Activated CD4-positive, CD25-positive, alpha-beta regulatory T cell treated with anti-CD3 and anti-CD28 coated beads, Interleukin-2, amount 50 U/mL, for 16 hours (primary cell): Measurements from ENCODE around the gene MLX.
"Not testable (repeated sequence)": the region's sequence is repeated elsewhere in the genome, so short reads cannot be mapped to it uniquely, and the experiment has no call there.

Experiments
- DNase-seq: peaks from one replicate; pipeline ENCODE4 v3.0.0-alpha.2; 2020; ENCODE audit warnings: low read depth, low spot score

The MLX gene

DNA sequence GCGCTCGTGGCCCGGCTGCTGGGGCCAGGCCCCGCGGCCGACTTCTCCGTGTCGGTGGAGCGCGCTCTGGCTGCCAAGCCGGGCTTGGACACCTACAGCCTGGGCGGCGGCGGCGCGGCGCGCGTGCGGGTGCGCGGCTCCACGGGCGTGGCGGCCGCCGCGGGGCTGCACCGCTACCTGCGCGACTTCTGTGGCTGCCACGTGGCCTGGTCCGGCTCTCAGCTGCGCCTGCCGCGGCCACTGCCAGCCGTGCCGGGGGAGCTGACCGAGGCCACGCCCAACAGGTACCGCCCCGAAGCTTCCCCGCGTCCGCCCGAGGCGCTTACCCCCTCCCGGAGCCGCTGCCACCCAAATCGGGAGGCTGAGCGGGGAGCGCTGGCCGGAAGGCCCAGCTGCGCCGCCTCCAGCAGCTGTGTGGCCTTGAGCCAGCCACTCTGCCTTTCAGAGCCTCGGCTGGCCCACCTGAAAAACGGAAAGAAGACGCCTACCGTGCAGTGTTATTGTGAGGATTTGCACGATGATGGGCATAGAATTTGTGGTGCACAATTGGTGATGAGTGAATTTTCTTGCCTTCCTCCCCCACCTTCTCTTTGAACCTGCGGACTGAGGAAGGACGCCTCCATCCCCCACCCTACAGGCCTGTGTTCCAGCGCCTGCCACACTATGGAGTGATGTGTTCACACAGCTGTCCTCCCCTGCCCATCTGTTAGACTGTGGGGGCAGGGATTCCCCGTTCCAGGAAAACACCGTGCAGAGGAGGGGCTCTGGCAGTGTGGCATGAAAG lies 30.3 kb upstream of the MLX start:
- DNase-seq, result no peak

DNA sequence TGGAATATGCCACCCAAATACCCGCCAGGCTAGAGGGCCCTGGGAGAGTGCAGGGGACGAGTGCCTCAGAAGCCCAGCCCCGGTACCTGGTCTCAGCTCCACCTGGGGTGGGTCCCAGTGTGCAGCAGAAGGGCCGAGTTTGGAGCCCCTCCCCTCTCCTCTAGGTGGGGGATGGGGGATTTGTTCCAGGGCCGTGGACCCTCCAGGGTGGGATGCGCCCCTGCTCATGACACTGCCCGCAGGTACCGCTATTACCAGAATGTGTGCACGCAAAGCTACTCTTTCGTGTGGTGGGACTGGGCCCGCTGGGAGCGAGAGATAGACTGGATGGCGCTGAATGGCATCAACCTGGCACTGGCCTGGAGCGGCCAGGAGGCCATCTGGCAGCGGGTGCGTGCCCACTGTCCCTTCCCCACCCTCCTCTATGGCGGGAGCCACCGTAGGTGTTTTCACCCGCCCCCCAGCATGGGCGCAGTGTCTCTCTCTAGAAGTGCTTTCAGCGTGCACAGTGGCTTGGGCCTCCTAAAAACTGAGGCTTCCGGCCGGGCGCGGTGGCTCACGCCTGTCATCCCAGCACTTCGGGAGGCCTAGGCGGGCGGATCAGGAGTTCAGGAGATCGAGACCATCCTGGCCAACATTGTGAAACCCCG lies 29.6 kb upstream of the MLX start:
- DNase-seq, result no peak

DNA sequence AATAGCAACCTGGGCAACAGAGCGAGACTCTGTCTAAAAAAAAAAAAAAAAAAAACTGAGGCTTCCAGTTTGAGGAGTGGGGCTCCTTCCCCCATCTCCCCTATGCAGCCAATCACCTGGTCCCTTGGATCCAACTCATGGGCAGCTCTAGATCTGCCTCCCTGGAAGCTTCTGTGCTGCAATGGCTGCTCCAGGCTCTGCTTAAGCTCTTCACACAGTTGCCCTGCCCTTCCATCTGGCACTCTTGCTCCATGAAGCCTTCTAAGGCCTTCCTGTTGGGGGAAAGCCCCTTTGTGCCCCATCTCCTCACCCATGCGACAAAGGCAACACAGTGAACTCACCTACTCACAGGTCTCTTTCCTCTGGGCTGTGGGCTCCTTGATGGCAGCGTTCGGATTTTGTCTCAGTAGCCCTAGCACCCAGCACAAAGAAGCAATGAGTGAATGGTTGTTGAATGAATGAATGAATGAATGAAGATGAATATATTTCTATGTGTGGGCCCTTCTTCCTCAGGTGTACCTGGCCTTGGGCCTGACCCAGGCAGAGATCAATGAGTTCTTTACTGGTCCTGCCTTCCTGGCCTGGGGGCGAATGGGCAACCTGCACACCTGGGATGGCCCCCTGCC lies 29.0 kb upstream of the MLX start:
- DNase-seq, result no peak

DNA sequence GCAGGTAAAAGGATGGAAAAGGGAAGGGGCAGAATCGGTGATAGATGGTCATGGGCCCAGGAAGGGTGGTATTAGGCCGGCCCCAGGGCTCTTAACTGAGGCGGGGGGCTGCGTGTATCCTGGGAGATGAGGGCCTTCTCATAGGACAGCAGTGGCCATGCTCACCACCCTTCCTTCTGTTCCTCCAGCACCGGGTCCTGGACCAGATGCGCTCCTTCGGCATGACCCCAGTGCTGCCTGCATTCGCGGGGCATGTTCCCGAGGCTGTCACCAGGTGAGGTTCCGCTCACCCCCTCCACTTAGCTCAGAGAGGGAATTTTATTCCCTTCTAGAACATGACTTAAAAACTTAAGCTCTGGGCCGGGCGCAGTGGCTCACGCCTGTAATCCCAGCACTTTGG lies 28.4 kb upstream of the MLX start:
- no peak for DNase-seq

DNA sequence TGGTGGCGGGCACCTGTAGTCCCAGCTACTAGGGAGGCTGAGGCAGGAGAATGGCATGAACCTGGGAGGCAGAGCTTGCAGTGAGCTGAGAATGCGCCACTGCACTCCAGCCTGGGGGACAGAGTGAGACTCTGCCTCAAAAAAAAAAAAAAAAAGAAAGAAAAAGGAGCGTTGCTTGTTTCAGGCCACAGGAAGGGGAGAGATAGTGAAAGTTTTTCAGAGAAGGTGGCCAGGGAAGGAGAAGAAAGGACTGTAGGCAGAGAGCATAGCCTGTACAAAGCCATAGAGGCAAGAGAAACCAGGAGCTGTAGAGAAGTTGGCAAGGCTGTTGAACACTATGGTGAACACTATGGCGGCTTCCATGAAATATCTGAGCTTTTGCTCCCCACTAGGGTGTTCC lies 26.3 kb upstream of the MLX start:
- not testable (repeated sequence) for DNase-seq

DNA sequence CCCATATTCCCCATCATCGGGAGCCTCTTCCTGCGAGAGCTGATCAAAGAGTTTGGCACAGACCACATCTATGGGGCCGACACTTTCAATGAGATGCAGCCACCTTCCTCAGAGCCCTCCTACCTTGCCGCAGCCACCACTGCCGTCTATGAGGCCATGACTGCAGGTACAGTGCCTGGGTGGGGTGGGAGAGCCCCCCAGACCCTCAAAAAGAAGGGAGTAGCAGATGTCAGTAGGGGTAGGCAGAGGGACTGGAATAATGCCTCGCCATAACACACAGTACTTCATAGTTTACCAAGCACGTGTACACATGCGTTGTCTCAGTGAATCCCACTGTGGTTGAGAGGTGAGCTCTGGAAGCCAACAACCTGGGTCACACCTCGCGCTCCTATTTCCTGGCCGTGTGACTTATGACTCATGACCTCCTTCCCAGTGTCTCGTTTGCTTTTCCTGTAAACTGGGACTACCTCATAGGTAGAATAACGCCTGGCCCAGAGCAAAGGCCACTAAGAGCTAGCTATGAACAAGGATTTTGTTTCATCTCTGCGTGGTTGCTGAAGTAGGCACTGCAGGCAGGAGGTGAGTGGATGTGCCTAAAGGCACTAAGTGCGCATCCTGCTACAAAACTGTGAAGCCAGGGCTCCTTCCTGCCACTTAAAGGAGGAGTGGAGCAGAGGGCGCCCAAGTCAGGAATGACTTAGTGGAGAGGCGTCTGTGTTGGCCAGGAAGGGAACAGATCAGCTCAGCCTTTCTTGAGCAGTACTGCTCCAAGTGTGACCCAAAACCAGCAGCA lies 25.7 kb upstream of the MLX start:
- no peak for DNase-seq

DNA sequence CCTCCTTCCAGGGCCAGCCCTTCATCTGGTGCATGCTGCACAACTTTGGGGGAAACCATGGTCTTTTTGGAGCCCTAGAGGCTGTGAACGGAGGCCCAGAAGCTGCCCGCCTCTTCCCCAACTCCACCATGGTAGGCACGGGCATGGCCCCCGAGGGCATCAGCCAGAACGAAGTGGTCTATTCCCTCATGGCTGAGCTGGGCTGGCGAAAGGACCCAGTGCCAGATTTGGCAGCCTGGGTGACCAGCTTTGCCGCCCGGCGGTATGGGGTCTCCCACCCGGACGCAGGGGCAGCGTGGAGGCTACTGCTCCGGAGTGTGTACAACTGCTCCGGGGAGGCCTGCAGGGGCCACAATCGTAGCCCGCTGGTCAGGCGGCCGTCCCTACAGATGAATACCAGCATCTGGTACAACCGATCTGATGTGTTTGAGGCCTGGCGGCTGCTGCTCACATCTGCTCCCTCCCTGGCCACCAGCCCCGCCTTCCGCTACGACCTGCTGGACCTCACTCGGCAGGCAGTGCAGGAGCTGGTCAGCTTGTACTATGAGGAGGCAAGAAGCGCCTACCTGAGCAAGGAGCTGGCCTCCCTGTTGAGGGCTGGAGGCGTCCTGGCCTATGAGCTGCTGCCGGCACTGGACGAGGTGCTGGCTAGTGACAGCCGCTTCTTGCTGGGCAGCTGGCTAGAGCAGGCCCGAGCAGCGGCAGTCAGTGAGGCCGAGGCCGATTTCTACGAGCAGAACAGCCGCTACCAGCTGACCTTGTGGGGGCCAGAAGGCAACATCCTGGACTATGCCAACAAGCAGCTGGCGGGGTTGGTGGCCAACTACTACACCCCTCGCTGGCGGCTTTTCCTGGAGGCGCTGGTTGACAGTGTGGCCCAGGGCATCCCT lies 23.5 kb upstream of the MLX start:
- no peak for DNase-seq

DNA sequence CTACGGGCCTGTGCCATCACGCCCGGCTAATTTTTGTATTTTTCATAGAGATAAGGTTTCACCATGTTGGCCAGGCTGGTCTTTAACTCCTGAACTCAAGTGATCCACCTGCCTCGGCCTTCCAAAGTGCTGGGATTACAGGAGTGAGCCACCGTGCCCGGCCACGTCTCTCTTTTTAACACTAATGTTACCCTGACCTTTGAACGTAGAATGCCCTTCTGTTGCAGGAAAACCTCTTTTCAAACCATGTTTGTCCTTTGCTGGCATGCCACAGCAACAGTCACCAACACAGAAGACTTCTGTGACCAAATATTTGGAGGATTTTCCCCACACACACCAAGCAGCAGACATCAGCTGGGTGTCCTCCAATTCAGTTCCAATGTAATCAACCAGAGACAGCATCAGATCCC lies 22.0 kb upstream of the MLX start:
- no peak for DNase-seq

DNA sequence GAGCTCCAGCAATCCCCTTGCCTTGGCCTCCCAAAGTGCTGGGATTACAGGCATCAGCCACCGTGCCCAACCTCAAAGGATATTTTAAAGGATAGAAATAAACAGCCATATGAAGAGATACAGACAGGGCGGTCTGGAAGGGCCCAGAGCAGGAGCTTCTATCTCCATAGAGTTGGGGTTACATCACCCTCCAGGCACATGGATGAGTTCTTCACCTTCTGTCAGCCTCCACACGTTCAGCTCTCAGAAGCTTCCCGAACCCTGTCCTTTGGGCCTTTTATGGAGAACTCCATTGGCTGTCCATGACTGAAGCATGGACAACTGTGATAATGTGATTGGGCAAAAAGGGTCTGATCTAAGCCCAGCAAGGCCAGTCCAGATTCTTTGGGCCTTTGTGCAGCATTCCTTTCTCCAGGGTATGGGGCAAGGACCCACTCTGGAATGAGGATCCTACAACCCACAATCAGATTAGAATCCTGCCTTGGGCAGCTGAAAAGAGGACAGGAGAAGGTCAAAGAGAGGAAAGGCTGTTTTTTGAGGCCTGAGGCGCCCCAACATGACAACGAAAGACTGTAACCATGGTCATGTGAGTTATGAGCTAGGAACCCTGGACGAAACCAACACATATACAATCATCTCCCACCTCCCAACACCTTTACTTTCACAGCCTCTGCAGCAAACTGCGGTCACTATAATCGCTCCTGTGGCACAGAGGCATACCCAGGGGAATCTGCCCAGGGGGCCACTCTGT lies 21.0 kb upstream of the MLX start:
- DNase-seq, result not testable (repeated sequence)

DNA sequence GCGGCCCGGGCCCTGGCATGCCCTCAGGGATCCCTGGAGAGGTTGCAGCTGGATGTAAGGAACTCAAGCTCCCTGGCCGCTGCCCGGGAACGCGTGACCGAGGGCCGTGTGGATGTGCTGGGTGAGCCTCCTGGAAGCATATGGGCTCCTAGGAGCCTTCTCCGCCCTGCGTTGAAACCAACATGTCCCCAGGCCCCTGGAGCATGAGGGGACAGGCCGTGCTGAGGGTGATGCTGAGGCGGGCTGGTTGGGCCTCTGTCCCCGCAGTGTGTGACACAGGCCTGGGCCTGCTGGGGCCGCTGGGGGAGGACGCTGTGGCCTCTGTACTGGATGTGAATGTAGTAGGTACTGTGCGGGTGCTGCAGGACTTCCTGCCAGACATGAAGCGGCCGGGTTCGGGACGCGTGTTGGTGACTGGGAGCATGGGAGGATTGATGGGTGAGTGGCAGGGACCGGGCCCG lies 19.9 kb upstream of the MLX start:
- no peak for DNase-seq

DNA sequence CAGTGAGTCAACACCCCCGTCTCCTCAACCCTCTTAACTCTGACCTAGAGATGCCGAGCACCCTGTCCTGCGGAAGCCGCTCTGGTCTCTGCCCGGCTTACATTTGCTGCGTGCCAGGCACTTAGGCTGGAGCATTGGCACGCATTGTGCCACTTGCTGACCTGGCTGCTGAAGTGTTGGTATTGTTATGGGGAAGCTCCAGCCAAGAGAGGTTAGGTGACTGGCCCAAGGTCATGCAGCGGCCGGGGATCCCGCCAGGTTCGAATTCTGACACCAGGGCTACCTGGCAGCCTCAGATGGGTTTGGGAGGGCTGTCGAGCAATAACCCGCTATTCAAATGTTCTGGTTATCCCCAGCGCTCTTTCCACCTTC lies 19.2 kb upstream of the MLX start:
- no peak for DNase-seq

DNA sequence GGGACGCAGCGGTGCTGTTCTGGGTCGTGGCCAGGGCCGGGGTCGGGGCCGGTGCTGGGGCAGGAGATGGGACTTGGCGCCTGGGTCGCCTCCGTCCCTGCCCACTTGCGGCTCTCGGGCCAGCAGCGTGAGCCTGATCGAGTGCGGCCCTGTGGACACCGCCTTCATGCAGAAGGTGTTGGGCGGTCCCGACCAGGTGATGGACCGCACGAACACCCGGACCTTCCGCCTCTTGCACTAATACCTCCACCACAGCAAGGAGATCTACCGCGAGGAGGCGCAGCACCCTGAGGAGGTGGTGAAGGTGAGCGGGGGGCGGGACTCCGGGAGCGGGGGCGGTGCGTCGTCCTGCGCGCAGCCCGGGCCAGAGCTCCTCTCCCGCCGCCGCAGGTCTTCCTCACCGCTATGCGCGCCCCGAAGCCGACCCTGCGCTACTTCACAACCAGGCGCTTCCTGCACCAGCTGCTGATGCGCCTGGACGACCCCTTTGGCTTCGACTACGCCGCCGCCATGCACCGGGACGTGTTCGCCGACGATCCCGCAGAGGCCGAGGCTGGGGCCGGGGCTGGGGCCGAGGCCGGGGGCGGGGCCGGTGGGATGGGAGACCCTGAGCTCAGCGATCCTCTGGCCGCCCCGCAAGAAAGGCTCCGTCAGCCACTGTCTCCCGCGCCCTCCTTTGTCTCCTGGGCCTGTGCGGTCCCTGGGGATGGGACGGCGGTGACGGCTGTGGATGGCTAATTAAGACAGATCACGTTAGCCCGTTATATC lies 18.6 kb upstream of the MLX start:
- DNase-seq, result peak; percentile 52

DNA sequence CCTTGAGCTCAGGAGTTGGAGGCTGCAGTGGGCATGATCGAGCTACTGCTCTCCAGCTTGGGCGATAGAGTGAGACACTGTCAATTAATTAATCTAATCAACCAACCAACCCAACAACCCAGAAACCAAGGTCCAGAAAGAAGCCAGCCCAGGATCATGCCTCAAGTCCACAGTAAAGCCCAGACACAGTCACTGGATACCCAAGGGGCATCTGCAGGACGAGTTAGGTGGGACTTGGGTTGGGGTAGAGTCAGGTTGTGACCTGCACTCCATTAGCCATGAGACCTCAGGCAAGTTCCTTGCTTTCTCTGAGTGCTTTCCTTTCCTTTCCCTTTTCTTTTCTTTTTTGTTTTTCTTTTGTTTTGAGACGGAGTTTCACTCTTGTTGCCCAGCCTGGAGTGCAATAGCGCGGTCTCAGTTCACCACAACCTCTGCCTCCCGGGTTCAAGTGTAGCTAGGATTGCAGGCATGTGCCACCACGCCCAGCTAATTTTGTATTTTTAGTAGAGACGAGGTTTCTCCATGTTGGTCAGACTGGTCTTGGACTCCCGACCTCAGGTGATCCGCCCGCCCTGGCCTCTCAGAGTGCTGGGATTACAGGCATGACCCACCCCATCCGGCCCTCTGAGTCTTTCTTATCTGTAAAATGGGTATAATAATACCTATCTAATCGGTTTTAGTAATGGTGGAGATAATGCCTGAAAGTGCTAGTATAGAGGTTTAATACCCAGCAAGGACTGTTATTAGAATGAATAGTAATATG lies 17.7 kb upstream of the MLX start:
- no peak for DNase-seq

DNA sequence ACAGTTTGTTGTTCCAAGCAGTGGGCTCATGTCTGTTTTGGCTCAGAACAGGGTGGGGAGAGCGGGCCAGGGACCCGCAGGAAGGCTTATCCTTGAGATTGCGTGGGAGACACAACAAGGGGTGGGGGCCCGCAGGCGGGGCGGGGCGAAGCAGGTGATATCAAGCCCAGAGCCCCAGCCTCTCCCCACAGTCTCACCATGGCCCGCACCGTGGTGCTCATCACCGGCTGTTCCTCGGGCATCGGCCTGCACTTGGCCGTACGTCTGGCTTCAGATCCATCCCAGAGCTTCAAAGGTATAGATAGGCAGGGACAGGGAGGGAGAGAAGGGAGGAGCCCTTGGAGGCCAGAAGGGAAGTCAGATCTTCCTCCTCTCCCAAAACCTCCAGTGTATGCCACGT lies 14.2 kb upstream of the MLX start, which contains the start of gene HSD17B1:
Gene HSD17B1 (plus strand): TSS at position 188 of the 400 bp plus-strand sequence. CDS start 11 bp downstream, at position 199.
- not testable (repeated sequence) for DNase-seq

DNA sequence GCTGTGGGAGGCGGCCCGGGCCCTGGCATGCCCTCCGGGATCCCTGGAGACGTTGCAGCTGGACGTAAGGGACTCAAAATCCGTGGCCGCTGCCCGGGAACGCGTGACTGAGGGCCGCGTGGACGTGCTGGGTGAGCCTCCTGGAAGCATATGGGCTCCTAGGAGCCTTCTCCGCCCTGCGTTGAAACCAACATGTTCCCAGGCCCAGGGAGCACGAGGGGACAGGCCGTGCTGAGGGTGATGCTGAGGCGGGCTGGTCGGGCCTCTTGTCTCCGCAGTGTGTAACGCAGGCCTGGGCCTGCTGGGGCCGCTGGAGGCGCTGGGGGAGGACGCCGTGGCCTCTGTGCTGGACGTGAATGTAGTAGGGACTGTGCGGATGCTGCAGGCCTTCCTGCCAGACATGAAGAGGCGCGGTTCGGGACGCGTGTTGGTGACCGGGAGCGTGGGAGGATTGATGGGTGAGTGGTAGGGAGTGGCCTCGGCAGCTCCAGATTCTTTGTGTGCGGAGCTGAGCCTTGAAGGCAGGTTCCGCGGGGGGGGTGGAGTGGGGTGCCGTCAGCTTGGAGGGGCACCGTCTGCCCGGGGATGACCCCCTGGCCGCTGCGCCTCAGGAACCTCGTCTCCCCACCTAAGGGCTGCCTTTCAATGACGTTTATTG lies 13.6 kb upstream of the MLX start:
- no peak for DNase-seq

DNA sequence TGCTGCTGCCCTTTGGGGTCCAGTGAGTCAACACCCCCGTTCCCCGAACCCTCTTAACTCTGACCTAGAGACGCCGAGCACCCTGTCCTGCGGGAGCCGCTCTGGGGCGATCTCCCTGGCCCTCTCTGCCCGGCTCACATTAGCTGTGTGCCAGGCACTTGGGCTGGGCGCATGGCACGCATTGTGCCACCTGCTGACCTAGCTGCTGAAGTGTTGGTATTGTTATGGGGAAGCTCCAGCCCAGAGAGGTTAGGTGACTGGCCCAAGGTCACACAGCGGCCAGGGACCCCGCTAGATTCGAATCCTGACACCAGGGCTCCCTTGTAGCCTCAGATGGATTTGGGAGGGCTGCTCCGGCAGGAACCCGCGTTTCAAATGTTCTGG lies 13.0 kb upstream of the MLX start:
- DNase-seq, result no peak

DNA sequence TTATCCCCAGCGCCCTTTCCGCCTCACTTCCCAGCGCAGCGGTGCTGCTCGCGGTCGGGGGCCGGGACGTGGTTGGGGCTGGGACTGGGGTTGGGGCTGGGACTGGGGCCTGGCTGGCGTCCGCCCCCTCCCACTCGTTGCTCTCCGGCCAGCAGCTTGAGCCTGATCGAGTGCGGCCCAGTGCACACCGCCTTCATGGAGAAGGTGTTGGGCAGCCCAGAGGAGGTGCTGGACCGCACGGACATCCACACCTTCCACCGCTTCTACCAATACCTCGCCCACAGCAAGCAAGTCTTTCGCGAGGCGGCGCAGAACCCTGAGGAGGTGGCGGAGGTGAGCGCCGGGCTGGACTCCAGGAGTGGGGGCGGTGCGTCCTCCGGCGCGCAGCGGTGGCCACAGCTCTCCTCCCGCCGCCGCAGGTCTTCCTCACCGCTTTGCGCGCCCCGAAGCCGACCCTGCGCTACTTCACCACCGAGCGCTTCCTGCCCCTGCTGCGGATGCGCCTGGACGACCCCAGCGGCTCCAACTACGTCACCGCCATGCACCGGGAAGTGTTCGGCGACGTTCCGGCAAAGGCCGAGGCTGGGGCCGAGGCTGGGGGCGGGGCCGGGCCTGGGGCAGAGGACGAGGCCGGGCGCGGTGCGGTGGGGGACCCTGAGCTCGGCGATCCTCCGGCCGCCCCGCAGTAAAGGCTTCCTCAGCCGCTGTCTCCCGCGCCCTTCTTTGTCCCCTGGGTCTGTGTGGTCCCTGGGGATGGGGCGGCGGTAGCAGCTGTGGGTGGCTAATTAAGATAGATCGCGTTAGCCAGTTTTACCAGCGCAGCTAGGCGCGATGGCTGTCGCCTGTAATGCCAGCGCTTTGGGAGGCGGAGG lies 12.4 kb upstream of the MLX start:
- peak; percentile 34 for DNase-seq
